Naive thymus-derived CD8-positive, alpha-beta T cell (primary cell): Measurements from ENCODE around the gene FZD2. TPM values are rescaled to one million over a fixed set of nuclear protein-coding genes. Genes with fewer than 3 reads are reported as not detected.
"Not testable (repeated sequence)": the region's sequence is repeated elsewhere in the genome, so short reads cannot be mapped to it uniquely, and the experiment has no call there.

ENCODE experiments used
- ATAC-seq, 2 donors: fragments of 150-1000 bp; cut with Tn5 transposase in 1 of 2; sonication (Bioruptor Pico), chemical (Tn5 transposase) in 1 of 2; 1 replicate in 1 of 2; 2 replicates in 1 of 2; pipeline ENCODE4 v1.10.0; 2021; ENCODE audit warnings: mild to moderate bottlenecking in 2 of 2, moderate library complexity in 2 of 2
- POLR2A ChIA-PET: fragments of 350-600 bp; sonication (Branson Sonifier 250); formaldehyde crosslinking; loops from one replicate; lab custom pipeline; 2021; ENCODE audit warnings: antibody characterized with exemption; lab: Charles Lee
- DNase-seq, 10 donors: peaks; one replicate each; pipeline versions ENCODE4 v3.0.0 to v3.0.0-alpha.2; 2020 to 2022
- H3K27ac Mint-ChIP-seq, 10 donors: one replicate each; pipeline ENCODE4 v1.8.0; 2020 to 2022; ENCODE audit warnings: mild to moderate bottlenecking in 10 of 10, mixed read lengths in 10 of 10, moderate library complexity in 4 of 10, inconsistent platforms in 1 of 10
- H3K27me3 Mint-ChIP-seq, 5 donors: one replicate each; pipeline ENCODE4 v1.8.0; 2021 to 2022; ENCODE audit warnings: mixed read lengths in 5 of 5
- H3K36me3 Mint-ChIP-seq, 3 donors: one replicate each; pipeline ENCODE4 v1.8.0; 2020 to 2022; ENCODE audit warnings: mixed read lengths in 3 of 3, mild to moderate bottlenecking in 2 of 3, inconsistent platforms in 1 of 3
- H3K4me1 Mint-ChIP-seq, 4 donors: one replicate each; pipeline ENCODE4 v1.8.0; 2021 to 2022; ENCODE audit warnings: mixed read lengths in 4 of 4
- H3K4me3 Mint-ChIP-seq, 10 donors: one replicate each; pipeline ENCODE4 v1.8.0; 2020 to 2022; ENCODE audit warnings: mild to moderate bottlenecking in 10 of 10, mixed read lengths in 10 of 10, moderate library complexity in 6 of 10, inconsistent platforms in 1 of 10
- H3K9me3 Mint-ChIP-seq, 9 donors: one replicate each; pipeline ENCODE4 v1.8.0; 2020 to 2022; ENCODE audit warnings: mixed read lengths in 9 of 9, mild to moderate bottlenecking in 3 of 9, inconsistent platforms in 1 of 9, moderate library complexity in 1 of 9
- polyA plus RNA-seq, 3 donors: library from polyadenylated mRNA; unstranded; fragments of 300-500 nt; fragmentation: Illumina TruSeq; gene quantifications; one replicate each; pipeline ENCODE4 v1.2.3, GENCODE V29; 2021
- total RNA-seq, 8 experiments: library from RNA in 2 of 8; stranded (reverse) in 2 of 8; gene quantifications; one replicate each; pipeline ENCODE4 v1.2.3 and lab custom pipeline; 2021 to 2026

Gene FZD2
- total and polyA plus RNA-seq, 5 experiments from 2014 or later, result 0.16 to 0.34 (median 0.24) TPM; not detected in 2

GRCh38 chr17:44536090-44536953, 21.0 kb upstream of the FZD2 start:
- Mint-ChIP-seq H3K4me1 (peaks cover 0 to 11% (median 6%) of the 10 kb centered on the region in 4 donors), H3K27ac (peak overlapping the region in 2 of 10 donors; percentile 14 to 79), H3K9me3 (no peaks in the 10 kb centered on the region), H3K4me3 (no peak overlapping the region), H3K36me3 (no peaks in the 10 kb centered on the region), H3K27me3 (peaks cover 4 to 16% (median 8%) of the 10 kb centered on the region in 5 donors)
- ATAC-seq (no peak), DNase-seq (no peak)
- POLR2A ChIA-PET, result interaction anchor here (0.5 kb wide), 1 partner anchor 62 kb away, joined by 3 read pairs; no protein-coding TSS in a partner anchor

- not testable (repeated sequence) for H3K9me3 Mint-ChIP-seq, ATAC-seq, H3K36me3 Mint-ChIP-seq, DNase-seq, H3K4me3 Mint-ChIP-seq
- peak overlapping the region in 1 of 10 donors; percentile 34 for H3K27ac Mint-ChIP-seq
- H3K4me1 Mint-ChIP-seq, result peaks cover 0 to 11% (median 6%) of the 10 kb centered on the region in 4 donors
- POLR2A ChIA-PET, result interaction anchor here (0.6 kb wide), 1 partner anchor 271 kb away, joined by 3 read pairs; no protein-coding TSS in a partner anchor
- peaks cover 3 to 23% (median 19%) of the 10 kb centered on the region in 5 donors for H3K27me3 Mint-ChIP-seq
These were observed 19.4 kb upstream of the FZD2 start for GRCh38 chr17:44537922-44538321.

GRCh38 chr17:44539673-44540072, 17.6 kb upstream of the FZD2 start:
- Mint-ChIP-seq H3K36me3 (no peaks in the 10 kb centered on the region), H3K9me3 (no peaks in the 10 kb centered on the region), H3K4me3 (no peak overlapping the region), H3K4me1 (no peaks in the 10 kb centered on the region), H3K27ac (no peak overlapping the region), H3K27me3 (peaks cover 6 to 40% (median 23%) of the 10 kb centered on the region in 5 donors)
- POLR2A ChIA-PET, result no interaction called here
- DNase-seq (no peak), ATAC-seq (no peak)

GRCh38 chr17:44540246-44541084, 16.8 kb upstream of the FZD2 start:
- Mint-ChIP-seq H3K36me3 (no peaks in the 10 kb centered on the region), H3K27ac (no peak overlapping the region), H3K4me3 (no peak overlapping the region), H3K4me1 (no peaks in the 10 kb centered on the region), H3K27me3 (peaks cover 6 to 47% (median 23%) of the 10 kb centered on the region in 5 donors), H3K9me3 (no peaks in the 10 kb centered on the region)
- POLR2A ChIA-PET, result no interaction called here
- DNase-seq, result no peak
- ATAC-seq, result no peak

- Mint-ChIP-seq H3K9me3 (no peaks in the 10 kb centered on the region), H3K36me3 (no peaks in the 10 kb centered on the region), H3K4me3 (no peak overlapping the region), H3K27me3 (peaks cover 6 to 47% (median 23%) of the 10 kb centered on the region in 5 donors), H3K4me1 (no peaks in the 10 kb centered on the region), H3K27ac (peak overlapping the region in 1 of 10 donors; percentile 34)
- ATAC-seq, result no peak
- DNase-seq, result no peak
- POLR2A ChIA-PET, result interaction anchor here (0.6 kb wide), 1 partner anchor 11 kb away, joined by 3 read pairs; no protein-coding TSS in a partner anchor
These were observed 15.3 kb upstream of the FZD2 start for GRCh38 chr17:44541884-44542581.

- POLR2A ChIA-PET, result no interaction called here
- peak overlapping the region in 2 of 10 donors; percentile 1 to 51 for H3K27ac Mint-ChIP-seq
- H3K27me3 Mint-ChIP-seq, result peaks cover 6 to 55% (median 23%) of the 10 kb centered on the region in 5 donors
- peak overlapping the region in 1 of 10 donors; percentile 34 for H3K4me3 Mint-ChIP-seq
- peaks cover 0 to 2% (median 0%) of the 10 kb centered on the region in 4 donors for H3K4me1 Mint-ChIP-seq
- ATAC-seq, result no peak
- DNase-seq, result no peak
- no peaks in the 10 kb centered on the region for H3K9me3 Mint-ChIP-seq
- H3K36me3 Mint-ChIP-seq, result no peaks in the 10 kb centered on the region
These were observed 13.9 kb upstream of the FZD2 start for GRCh38 chr17:44543213-44543904.

GRCh38 chr17:44543905-44544523, 13.3 kb upstream of the FZD2 start:
- H3K4me1 Mint-ChIP-seq, result peaks cover 0 to 2% (median 0%) of the 10 kb centered on the region in 4 donors
- no peak overlapping the region for H3K4me3 Mint-ChIP-seq
- H3K27ac Mint-ChIP-seq, result peak overlapping the region in 2 of 10 donors; percentile 1 to 51
- no peak for ATAC-seq
- POLR2A ChIA-PET, result no interaction called here
- no peaks in the 10 kb centered on the region for H3K36me3 Mint-ChIP-seq
- H3K9me3 Mint-ChIP-seq, result no peaks in the 10 kb centered on the region
- DNase-seq, result no peak
- peaks cover 7 to 62% (median 25%) of the 10 kb centered on the region in 5 donors for H3K27me3 Mint-ChIP-seq

GRCh38 chr17:44546671-44547606, 10.3 kb upstream of the FZD2 start:
- H3K36me3 Mint-ChIP-seq, result no peaks in the 10 kb centered on the region
- H3K27ac Mint-ChIP-seq, result no peak overlapping the region
- POLR2A ChIA-PET, result interaction anchor here (0.7 kb wide), 1 partner anchor 157 kb away, joined by 9 read pairs; no protein-coding TSS in a partner anchor
- no peak for ATAC-seq
- H3K4me1 Mint-ChIP-seq, result peaks cover 0 to 2% (median 0%) of the 10 kb centered on the region in 4 donors
- no peaks in the 10 kb centered on the region for H3K9me3 Mint-ChIP-seq
- H3K4me3 Mint-ChIP-seq, result no peak overlapping the region
- DNase-seq, result no peak
- peaks cover 7 to 61% (median 24%) of the 10 kb centered on the region in 5 donors for H3K27me3 Mint-ChIP-seq

GRCh38 chr17:44547625-44548267, 9.5 kb upstream of the FZD2 start:
- H3K27me3 Mint-ChIP-seq, result peaks cover 14 to 61% (median 30%) of the 10 kb centered on the region in 5 donors
- no peak overlapping the region for H3K27ac Mint-ChIP-seq
- H3K4me1 Mint-ChIP-seq, result peaks cover 0 to 2% (median 0%) of the 10 kb centered on the region in 4 donors
- no peaks in the 10 kb centered on the region for H3K9me3 Mint-ChIP-seq
- POLR2A ChIA-PET, result no interaction called here
- H3K36me3 Mint-ChIP-seq, result no peaks in the 10 kb centered on the region
- ATAC-seq (no peak), DNase-seq (no peak)
- no peak overlapping the region for H3K4me3 Mint-ChIP-seq
